HG03469 (cell line): Measurements from ENCODE around the gene UTS2.

Experiments used
- ATAC-seq: cut with Tn5 transposase; IDR thresholded peaks from one replicate; pipeline ENCODE4 v1.9.1; 2021; ENCODE audit warnings: mild to moderate bottlenecking, moderate library complexity, moderate number of reproducible peaks; ENCODE audit not compliant: unreplicated experiment

UTS2 gene

GRCh38 chr1:7863756-7864328 is 11.0 kb upstream of the UTS2 start:
- no peak for ATAC-seq

- no peak for ATAC-seq
Measured at GRCh38 chr1:7862211-7863060, 9.6 kb upstream of the UTS2 start.

- no peak for ATAC-seq
Measured at GRCh38 chr1:7861452-7861851, 8.6 kb upstream of the UTS2 start.

GRCh38 chr1:7860130-7860529 is 7.3 kb upstream of the UTS2 start:
- ATAC-seq, result no peak

GRCh38 chr1:7859406-7859805 is 6.5 kb upstream of the UTS2 start:
- ATAC-seq, result no peak

- no peak for ATAC-seq
Measured at GRCh38 chr1:7857985-7858384, 5.1 kb upstream of the UTS2 start.

GRCh38 chr1:7857000-7857399 is 4.1 kb upstream of the UTS2 start:
- ATAC-seq, result no peak

- ATAC-seq, result no peak
Measured at GRCh38 chr1:7856345-7856744, 3.5 kb upstream of the UTS2 start.

- no peak for ATAC-seq
Measured at GRCh38 chr1:7853684-7854026, 790 bp upstream of the UTS2 start.

GRCh38 chr1:7850786-7851185 is 2.1 kb downstream of the UTS2 start:
- no peak for ATAC-seq

GRCh38 chr1:7847599-7847998 is 5.3 kb downstream of the UTS2 start:
- ATAC-seq, result no peak

- ATAC-seq, result no peak
Measured at GRCh38 chr1:7846656-7847055, 6.2 kb downstream of the UTS2 start.

- ATAC-seq, result no peak
Measured at GRCh38 chr1:7845761-7846160, 7.1 kb downstream of the UTS2 start.

GRCh38 chr1:7842517-7842916 is 10.3 kb downstream of the UTS2 start:
- no peak for ATAC-seq

- ATAC-seq, result no peak
Measured at GRCh38 chr1:7839526-7839925, 13.3 kb downstream of the UTS2 start.

- ATAC-seq, result no peak
Measured at GRCh38 chr1:7838714-7839113, 14.2 kb downstream of the UTS2 start.

GRCh38 chr1:7833035-7833434 is 19.8 kb downstream of the UTS2 start:
- no peak for ATAC-seq

- ATAC-seq, result no peak
Measured at GRCh38 chr1:7831458-7831857, 21.4 kb downstream of the UTS2 start.

- ATAC-seq, result no peak
Measured at GRCh38 chr1:7827126-7827955, 25.5 kb downstream of the UTS2 start.

GRCh38 chr1:7826363-7826762 is 26.5 kb downstream of the UTS2 start:
- ATAC-seq, result no peak

- no peak for ATAC-seq
Measured at GRCh38 chr1:7824701-7825100, 28.2 kb downstream of the UTS2 start.

GRCh38 chr1:7821282-7821681 is 31.6 kb downstream of the UTS2 start:
- no peak for ATAC-seq
